HG03457 (cell line): ENCODE results near the gene ZNF385D.
"Not testable (repeated sequence)": the region's sequence is repeated elsewhere in the genome, so short reads cannot be mapped to it uniquely, and the experiment has no call there.

Experiments
- ATAC-seq: cut with Tn5 transposase; IDR thresholded peaks from one replicate; pipeline ENCODE4 v1.9.1; 2021; ENCODE audit warnings: moderate number of reproducible peaks; ENCODE audit not compliant: unreplicated experiment

Gene ZNF385D

GRCh38 chr3:21524133-21524532 is 226.9 kb downstream of the ZNF385D start:
- ATAC-seq: no peak

GRCh38 chr3:21520106-21520963 is 230.7 kb downstream of the ZNF385D start:
- ATAC-seq: no peak

GRCh38 chr3:21517184-21517583 is 233.8 kb downstream of the ZNF385D start:
- no peak for ATAC-seq

GRCh38 chr3:21515417-21515816 is 235.6 kb downstream of the ZNF385D start:
- ATAC-seq: no peak

GRCh38 chr3:21509731-21510470 is 241.1 kb downstream of the ZNF385D start:
- no peak for ATAC-seq

GRCh38 chr3:21508246-21508645 is 242.8 kb downstream of the ZNF385D start:
- no peak for ATAC-seq

GRCh38 chr3:21505711-21506460 is 245.1 kb downstream of the ZNF385D start:
- ATAC-seq: no peak

GRCh38 chr3:21502656-21503055 is 248.4 kb downstream of the ZNF385D start:
- no peak for ATAC-seq

GRCh38 chr3:21500834-21501233 is 250.2 kb downstream of the ZNF385D start:
- ATAC-seq: no peak

GRCh38 chr3:21490671-21491070 is 260.3 kb downstream of the ZNF385D start:
- not testable (repeated sequence) for ATAC-seq

GRCh38 chr3:21487520-21487919 is 263.5 kb downstream of the ZNF385D start:
- ATAC-seq: no peak

GRCh38 chr3:21486024-21486935 is 264.7 kb downstream of the ZNF385D start:
- not testable (repeated sequence) for ATAC-seq

GRCh38 chr3:21484828-21485144 is 266.2 kb downstream of the ZNF385D start:
- no peak for ATAC-seq

- ATAC-seq: no peak
Observed at GRCh38 chr3:21484057-21484827, 266.8 kb downstream of the ZNF385D start.

- no peak for ATAC-seq
Observed at GRCh38 chr3:21481991-21482390, 269.0 kb downstream of the ZNF385D start.

- ATAC-seq: no peak
Observed at GRCh38 chr3:21477541-21478288, 273.3 kb downstream of the ZNF385D start.

- ATAC-seq: no peak
Observed at GRCh38 chr3:21466476-21466875, 284.5 kb downstream of the ZNF385D start.

- no peak for ATAC-seq
Observed at GRCh38 chr3:21464746-21465145, 286.3 kb downstream of the ZNF385D start.

GRCh38 chr3:21463319-21463718 is 287.7 kb downstream of the ZNF385D start:
- ATAC-seq: no peak
